HepG2 (cell line): ENCODE results near the gene NEK9. TPM values are rescaled to one million over a fixed set of nuclear protein-coding genes. Genes with fewer than 3 reads are reported as not detected.

Experiments used
- ATAC-seq: fragments of 200-7000 bp; cut with Tn5 transposase; 3 replicates; pipeline ENCODE4 v1.9.1; 2020; ENCODE audit warnings: mild to moderate bottlenecking, moderate library complexity
- BruUV-seq: library from RNA; stranded (reverse); fragments of 400-500 nt; replicated peaks from 2 replicates; lab custom pipeline; 2021; lab: Mats Ljungman, UMichigan
- CTCF ChIA-PET: fragments of 300-600 bp; formaldehyde crosslinking; extraction: SDS; loops from one replicate; lab custom pipeline; 2021; ENCODE audit warnings: low total read pairs, inconsistent platforms, low intra/inter-chr PET ratio; lab: Yijun Ruan, JAX
- POLR2A ChIA-PET: fragments of 350-600 bp; sonication (Branson Sonifier 250); formaldehyde crosslinking; loops from one replicate; lab custom pipeline; 2020; ENCODE audit warnings: antibody characterized with exemption, inconsistent platforms; lab: Yijun Ruan, JAX
- DNase-seq: peaks from one replicate; pipeline ENCODE4 v3.0.0-alpha.2; 2015; ENCODE audit warnings: low spot score
- FAIRE-seq: peaks from 3 replicates; lab custom pipeline; 2011; peaks lifted over from hg19 to GRCh38; lab: Jason Lieb, UNC
- H2AFZ ChIP-seq: one replicate; pipeline ENCODE4 v1.6.1; 2011; ENCODE audit warnings: low read length, inconsistent platforms
- H3K27ac ChIP-seq: fragments of 300-600 bp; 3 replicates; pipeline ENCODE4 v1.8.0; 2011; ENCODE audit warnings: mixed run types, mild to moderate bottlenecking, mixed read lengths, low read length, inconsistent platforms; ENCODE audit not compliant: insufficient read depth; ENCODE audit errors: extremely low read length
- H3K27me3 ChIP-seq, 2 experiments: fragments of 200-600 bp in 1 of 2; 2 replicates in 1 of 2; 3 replicates in 1 of 2; pipeline versions ENCODE4 v1.6.0 to v1.8.0; 2011; ENCODE audit warnings: low read length in 2 of 2, mild to moderate bottlenecking in 2 of 2, moderate library complexity in 2 of 2, inconsistent platforms in 1 of 2; ENCODE audit not compliant: insufficient read depth in 2 of 2, control insufficient read depth in 1 of 2
- H3K36me3 ChIP-seq, 2 experiments: fragments of 200-600 bp in 1 of 2; replicated peaks in 1 of 2; 2 replicates in 1 of 2; 3 replicates in 1 of 2; pipeline versions ENCODE4 v1.5.1 to v1.8.0; 2011; ENCODE audit warnings: low read length in 2 of 2, inconsistent platforms in 1 of 2; ENCODE audit not compliant: insufficient read depth in 2 of 2, control insufficient read depth in 1 of 2
- H3K4me1 ChIP-seq: 2 replicates; pipeline ENCODE4 v1.5.1; 2012; ENCODE audit warnings: low read length, inconsistent platforms; ENCODE audit not compliant: insufficient read depth
- H3K4me2 ChIP-seq: 2 replicates; pipeline ENCODE4 v1.6.0; 2011; ENCODE audit warnings: low read depth, low read length, inconsistent platforms
- H3K4me3 ChIP-seq, 3 experiments: fragments of 200-600 bp in 1 of 3; sonication (generic), shearing (Covaris generic) in 1 of 3; replicated peaks in 1 of 3; 2 replicates each; pipeline ENCODE4 v1.5.1; 2011 to 2016; ENCODE audit warnings: low read length in 3 of 3, inconsistent platforms in 2 of 3, low read depth in 2 of 3, mild to moderate bottlenecking in 2 of 3, control low read depth in 1 of 3, mixed read lengths in 1 of 3; ENCODE audit not compliant: insufficient read depth in 1 of 3
- H3K79me2 ChIP-seq: one replicate; pipeline ENCODE4 v1.6.1; 2011; ENCODE audit warnings: low read length, inconsistent platforms; ENCODE audit not compliant: insufficient read depth
- H3K9ac ChIP-seq: 2 replicates; pipeline ENCODE4 v1.6.0; 2011; ENCODE audit warnings: mild to moderate bottlenecking, low read depth, low read length, inconsistent platforms; ENCODE audit not compliant: insufficient read depth
- H3K9me3 ChIP-seq: 2 replicates; pipeline ENCODE4 v1.5.1; 2012; ENCODE audit warnings: mild to moderate bottlenecking, low read length
- H4K20me1 ChIP-seq: 2 replicates; pipeline ENCODE4 v1.6.0; 2011; ENCODE audit warnings: inconsistent platforms, mild to moderate bottlenecking, low read length, moderate library complexity; ENCODE audit not compliant: insufficient read depth
- ATF1 ChIP-seq: IDR thresholded peaks from 2 replicates; pipeline ENCODE4 v1.6.1; 2016; ENCODE audit warnings: mild to moderate bottlenecking, control low read depth
- IRF2 ChIP-seq: IDR thresholded peaks from 2 replicates; pipeline ENCODE4 v1.6.1; 2018; ENCODE audit warnings: missing genetic modification reagents, missing compliant biosample characterization
- MBNL3 ChIP-seq: fragments of 250-450 bp; sonication (Bioruptor Pico); conservative IDR thresholded peaks from 2 replicates; pipeline ENCODE4 v1.8.0; 2022; ENCODE audit warnings: mild to moderate bottlenecking, inconsistent platforms
- SIX1 ChIP-seq: sonication (generic); formaldehyde crosslinking; IDR thresholded peaks from 2 replicates; pipeline ENCODE4 v1.4.0; 2020; ENCODE audit warnings: missing genetic modification reagents, borderline replicate concordance
- ZNF136 ChIP-seq: sonication (generic); formaldehyde crosslinking; IDR thresholded peaks from 2 replicates; pipeline ENCODE4 v1.8.1; 2022; ENCODE audit warnings: low read depth, mild to moderate bottlenecking, moderate library complexity, missing genetic modification reagents
- ZNF160 ChIP-seq: sonication (generic); formaldehyde crosslinking; IDR thresholded peaks from 2 replicates; pipeline ENCODE4 v1.8.0; 2022; ENCODE audit warnings: mild to moderate bottlenecking, inconsistent platforms, missing genetic modification reagents
- ZNF672 ChIP-seq: sonication (generic); formaldehyde crosslinking; IDR thresholded peaks from 2 replicates; pipeline ENCODE4 v1.8.1; 2022; ENCODE audit warnings: missing genetic modification reagents
- ZNF737 ChIP-seq: sonication (generic); formaldehyde crosslinking; IDR thresholded peaks from 2 replicates; pipeline ENCODE4 v1.5.0; 2020; ENCODE audit warnings: missing genetic modification reagents, mild to moderate bottlenecking, borderline replicate concordance
- WGBS: methylation state at CpG from one replicate; pipeline ENCODE4 v1.1.6; 2017; ENCODE audit warnings: low lambda C conversion rate; 5-methylcytosine and 5-hydroxymethylcytosine counted together
- in situ Hi-C: cut with HindIII; loops from 2 replicates; pipeline ENCODE4 v1.10.0; 2017; ENCODE audit warnings: low pct_unique_long_range_greater_than_20kb; ENCODE audit not compliant: extremely low pct_ligation_motif_present
- intact Hi-C: fragments of 100-400 bp; cut with micrococcal nuclease; formaldehyde crosslinking; loops from one replicate; pipeline ENCODE4 v1.10.0; 2022; ENCODE audit not compliant: unreplicated experiment
- polyA plus RNA-seq, 8 experiments: library from polyadenylated mRNA; depleted of rRNA in 3 of 8; stranded (reverse) in 7 of 8; unstranded in 1 of 8; fragments of >200 nt; fragmentation: Illumina TruSeq in 4 of 8; extraction: Trizol in 4 of 8; gene quantifications; 2 replicates each; pipeline versions ENCODE4 v1.2.1 to v1.2.3, GENCODE V29; 2011 to 2016; ENCODE audit warnings: low read depth in 4 of 8, missing spikeins in 1 of 8, mixed read lengths in 1 of 8; ENCODE audit not compliant: insufficient read depth in 1 of 8
- total RNA-seq, 5 experiments: library from RNA; depleted of rRNA; stranded (reverse); fragments of >200 nt; fragmentation: Illumina TruSeq; extraction: Trizol; gene quantifications; 2 replicates each; pipeline ENCODE4 v1.2.3, GENCODE V29; 2016; ENCODE audit warnings: low read depth in 1 of 5
- TF ChIP-seq, protein P1 (sequence below): sonication (generic); formaldehyde crosslinking; conservative IDR thresholded peaks from 2 replicates; pipeline ENCODE4 v1.5.0; 2020; ENCODE audit warnings: missing genetic modification reagents

NEK9 gene
- total and polyA plus RNA-seq, 2 of the 13 experiments (the other 11 are each of a cell fraction or from before 2014, with no cell fraction given), result 16.5 to 27.3 TPM

DNA sequence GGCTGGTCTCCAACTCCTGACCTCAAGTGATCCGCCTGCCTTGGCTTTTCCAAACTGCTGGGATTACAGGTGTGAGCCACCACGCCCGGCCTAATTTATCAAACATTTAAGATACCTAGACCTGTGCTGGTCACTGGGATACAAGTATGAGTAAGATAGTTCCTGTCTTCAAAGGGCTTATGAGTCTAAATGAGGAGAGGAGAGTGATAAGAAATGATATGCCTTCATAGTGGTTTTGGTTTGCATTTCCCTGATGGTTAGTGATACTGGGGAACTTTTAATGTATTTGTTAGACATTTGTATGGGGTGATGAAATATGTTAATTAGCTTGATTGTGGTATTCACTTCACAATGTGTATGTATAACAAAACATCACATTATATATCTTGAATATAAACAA lies 28.3 kb upstream of the NEK9 start (continued):
- TF ChIP-seq MBNL3 (CRISPR knock-in tag) (no peak), ZNF160 (CRISPR knock-in tag) (no peak)
- TF ChIP-seq, protein P1, sequence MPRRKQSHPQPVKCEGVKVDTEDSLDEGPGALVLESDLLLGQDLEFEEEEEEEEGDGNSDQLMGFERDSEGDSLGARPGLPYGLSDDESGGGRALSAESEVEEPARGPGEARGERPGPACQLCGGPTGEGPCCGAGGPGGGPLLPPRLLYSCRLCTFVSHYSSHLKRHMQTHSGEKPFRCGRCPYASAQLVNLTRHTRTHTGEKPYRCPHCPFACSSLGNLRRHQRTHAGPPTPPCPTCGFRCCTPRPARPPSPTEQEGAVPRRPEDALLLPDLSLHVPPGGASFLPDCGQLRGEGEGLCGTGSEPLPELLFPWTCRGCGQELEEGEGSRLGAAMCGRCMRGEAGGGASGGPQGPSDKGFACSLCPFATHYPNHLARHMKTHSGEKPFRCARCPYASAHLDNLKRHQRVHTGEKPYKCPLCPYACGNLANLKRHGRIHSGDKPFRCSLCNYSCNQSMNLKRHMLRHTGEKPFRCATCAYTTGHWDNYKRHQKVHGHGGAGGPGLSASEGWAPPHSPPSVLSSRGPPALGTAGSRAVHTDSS, result no peak

DNA sequence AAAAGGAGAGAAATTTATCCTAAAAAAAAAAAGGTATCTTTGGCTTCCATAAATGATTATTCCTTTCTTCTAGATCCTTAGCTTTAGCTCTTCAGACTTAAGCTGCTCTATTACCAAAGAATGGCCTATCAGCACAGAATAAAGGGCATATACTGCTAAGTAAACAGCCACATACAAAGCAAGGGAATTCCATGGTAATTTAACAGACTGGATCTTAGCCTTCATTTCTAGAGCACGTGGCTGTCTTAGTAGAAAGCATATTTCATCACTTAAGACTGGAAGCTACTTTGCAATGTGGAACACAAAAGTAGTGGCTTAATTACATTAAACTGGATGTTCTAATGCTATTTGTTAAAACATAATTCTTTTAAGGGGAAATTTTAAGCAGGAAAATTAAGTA lies 26.4 kb upstream of the NEK9 start:
- DNase-seq, result no peak
- Histone ChIP-seq H3K4me3 (no peak overlapping the region), H3K4me1 (peaks cover 47% of the 10 kb centered on the region), H3K4me2 (no peak overlapping the region), H2AFZ (no peak overlapping the region), H3K9ac (no peak overlapping the region), H3K79me2 (peaks cover 56% of the 10 kb centered on the region), H3K27me3 (no peaks in the 10 kb centered on the region), H3K9me3 (no peaks in the 10 kb centered on the region), H3K36me3 (peaks cover 0 to 23% of the 10 kb centered on the region in 2 experiments; a peak in 4 of 5 replicates), H3K27ac (no peak overlapping the region), H4K20me1 (peaks cover 4% of the 10 kb centered on the region; the same call in 1 of the 2 replicates)
- in situ Hi-C loops (no loop called here), intact Hi-C loops (no loop called here)
- ChIA-PET CTCF (no interaction called here), POLR2A (no interaction called here)
- BruUV-seq, result no TSS peak
- no peak for TF ChIP-seq ATF1 (CRISPR knock-in tag)
- TF ChIP-seq ZNF672, result no peak
- TF ChIP-seq IRF2 (CRISPR knock-in tag), result no peak
- no peak for TF ChIP-seq SIX1 (CRISPR knock-in tag)
- no peak for TF ChIP-seq ZNF136
- no peak for TF ChIP-seq ZNF737 (CRISPR knock-in tag)
- WGBS, result 84% methylated on average over 1 of the region's 1 CpG
- ATAC-seq, result no peak
- FAIRE-seq, result no peak
